ENCODE measurements around the gene CXCR5.
A peak's percentile ranks its signal among the peaks of the same experiment; 100 is the strongest.

CXCR5 gene

DNA sequence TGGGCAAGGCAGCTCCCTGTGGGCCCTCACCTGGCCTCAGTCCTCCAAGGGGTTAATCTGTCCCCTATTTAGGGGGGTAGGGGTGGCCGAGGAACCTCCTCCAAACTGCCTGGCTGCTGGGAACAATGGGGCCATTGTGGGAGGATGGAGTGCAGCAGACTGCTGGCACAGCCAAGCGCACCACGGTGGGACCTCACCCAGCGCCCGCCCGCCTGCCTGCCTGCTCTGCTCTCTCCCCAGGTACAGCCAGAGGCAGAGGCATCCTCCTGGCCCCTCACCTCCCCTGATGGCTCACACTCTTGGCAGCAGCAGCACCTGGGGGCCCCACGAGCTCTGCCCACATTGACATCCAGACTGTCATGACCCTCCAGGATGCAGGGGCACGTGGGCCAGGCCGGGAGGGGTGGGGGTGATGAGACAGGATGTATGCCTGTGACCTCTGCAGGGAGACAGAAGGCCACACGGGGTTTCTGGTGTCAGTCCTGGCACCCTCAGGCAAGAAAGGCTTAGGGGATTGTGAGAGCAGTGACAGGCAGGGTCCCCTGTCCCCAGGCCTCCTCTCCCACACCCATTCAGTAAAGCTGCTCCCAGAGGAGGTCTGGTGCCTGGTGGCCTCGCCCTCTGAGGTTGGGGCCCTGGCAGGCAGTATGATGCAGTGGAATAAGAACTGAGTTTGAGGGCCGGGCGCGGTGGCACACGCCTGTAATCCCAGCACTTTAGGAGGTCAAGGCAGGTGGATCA is 30.7 kb downstream of the CXCR5 start:
- peak; percentile 86 for DNase-seq

DNA sequence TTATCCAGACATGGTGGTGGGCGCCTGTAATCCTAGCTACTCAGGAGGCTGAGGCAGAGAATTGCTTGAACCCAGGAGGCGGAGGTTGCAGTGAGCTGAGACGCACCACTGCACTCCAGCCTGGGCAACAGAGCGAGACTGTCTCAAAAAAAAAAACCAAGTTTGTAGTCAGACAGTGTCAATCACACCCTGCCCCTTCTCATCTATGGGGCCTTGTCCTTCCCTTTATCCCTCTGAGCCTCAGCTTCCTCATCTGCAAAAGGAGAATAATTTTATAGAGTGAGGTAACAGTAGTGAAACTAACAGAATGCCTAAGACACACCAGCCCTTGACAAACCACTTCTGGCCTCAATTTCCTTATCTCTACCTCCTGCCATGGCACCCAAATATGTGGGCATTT is 31.3 kb downstream of the CXCR5 start:
- DNase-seq: no peak

DNA sequence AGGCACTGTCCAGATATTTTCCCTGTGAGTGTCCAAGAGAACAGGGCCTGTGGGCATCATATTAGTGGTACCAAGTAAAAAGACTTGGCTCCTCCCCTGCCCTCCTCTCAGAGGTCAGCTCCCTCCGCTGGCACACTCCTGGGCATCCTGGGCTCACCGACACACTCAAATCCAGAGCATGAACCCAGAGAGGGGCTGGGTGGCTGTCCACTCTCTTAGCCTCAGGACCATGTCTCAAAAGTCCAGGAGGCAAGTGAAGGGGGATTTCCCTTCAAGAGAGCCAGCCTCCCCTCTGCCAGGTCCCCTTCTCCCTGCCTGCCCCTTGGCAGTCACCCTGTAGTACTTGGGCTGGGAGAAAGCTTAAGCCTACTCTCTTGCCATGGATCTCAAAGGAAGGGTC is 31.7 kb downstream of the CXCR5 start:
- DNase-seq: no peak

DNA sequence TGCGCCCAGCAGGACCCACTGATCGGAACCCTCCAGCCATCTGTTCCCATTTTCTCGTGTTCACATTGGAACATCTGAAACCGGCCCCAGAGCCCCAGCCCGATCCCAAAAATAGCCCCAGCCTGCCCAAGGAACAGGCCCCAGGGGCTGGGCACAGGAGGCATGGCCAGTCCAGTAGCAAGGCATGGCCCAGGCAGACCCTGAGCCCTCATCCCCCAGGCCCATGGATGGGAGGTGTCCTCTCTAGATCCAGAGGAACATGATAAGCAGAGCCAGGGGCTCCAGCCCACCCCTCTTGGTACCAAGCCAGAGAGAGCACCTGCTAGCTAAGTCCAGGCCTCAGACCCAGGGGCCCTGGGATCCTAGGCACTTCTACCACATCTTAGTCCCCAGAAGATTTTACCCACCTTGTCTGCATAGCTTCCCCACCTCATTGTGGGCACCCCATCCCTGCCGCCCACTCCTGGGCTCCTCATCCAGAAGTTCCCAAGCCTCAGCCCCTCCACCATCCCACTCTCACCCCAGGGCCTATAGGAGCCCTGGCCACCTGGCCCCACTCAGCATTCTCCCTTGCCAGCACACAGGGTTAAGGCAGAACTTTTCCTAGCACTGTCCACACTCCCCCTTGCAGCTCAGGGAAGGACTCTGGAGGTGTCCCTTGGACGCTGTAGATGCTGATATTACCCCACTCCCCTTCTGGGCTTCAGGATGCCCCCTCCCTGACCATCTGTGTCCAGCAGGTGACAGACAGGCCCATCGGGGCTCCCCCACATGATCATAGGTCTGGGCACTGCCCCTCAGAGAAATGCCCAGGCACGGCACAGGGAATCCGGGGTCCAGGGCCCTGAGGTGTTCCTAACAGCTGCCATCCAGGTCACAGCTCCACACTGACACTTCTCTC is 32.5 kb downstream of the CXCR5 start:
- no peak for DNase-seq

DNA sequence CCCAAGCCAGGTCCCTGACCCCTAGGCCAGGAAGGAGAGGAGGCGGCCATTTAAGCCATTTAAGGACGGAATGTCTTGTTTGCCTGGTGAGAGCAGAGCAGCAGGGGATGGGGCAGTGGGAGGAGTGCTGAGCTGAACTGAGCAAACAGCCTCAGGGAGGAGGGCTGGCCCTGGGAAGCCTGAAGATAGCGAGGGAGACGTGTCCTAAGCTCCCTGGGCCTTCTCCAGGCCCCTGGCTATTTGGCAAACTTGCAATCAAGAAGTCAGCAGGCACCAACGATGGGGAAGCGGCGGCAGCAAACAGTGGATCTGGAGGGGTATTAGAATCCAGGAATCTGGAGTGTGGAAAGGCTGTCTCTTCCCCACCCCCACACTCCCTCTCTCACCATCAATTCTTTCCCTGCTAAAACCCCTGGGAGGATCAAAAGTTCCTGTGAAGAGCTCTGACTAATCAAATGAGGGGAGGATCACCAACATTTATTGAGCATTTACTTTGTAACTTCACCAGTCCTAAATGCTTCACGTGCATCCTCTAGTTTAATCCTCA is 33.2 kb downstream of the CXCR5 start:
- DNase-seq: no peak

GRCh38 chr11:118917481-118918127 is 33.9 kb downstream of the CXCR5 start:
- peak; percentile 73 for DNase-seq

GRCh38 chr11:118918128-118918685 is 34.5 kb downstream of the CXCR5 start:
- DNase-seq: peak; percentile 44

GRCh38 chr11:118918686-118919280 is 35.1 kb downstream of the CXCR5 start:
- no peak for DNase-seq

GRCh38 chr11:118921121-118921928 is 37.6 kb downstream of the CXCR5 start:
- no peak for DNase-seq

- no peak for DNase-seq
These were observed 38.4 kb downstream of the CXCR5 start for GRCh38 chr11:118921929-118922744.

DNA sequence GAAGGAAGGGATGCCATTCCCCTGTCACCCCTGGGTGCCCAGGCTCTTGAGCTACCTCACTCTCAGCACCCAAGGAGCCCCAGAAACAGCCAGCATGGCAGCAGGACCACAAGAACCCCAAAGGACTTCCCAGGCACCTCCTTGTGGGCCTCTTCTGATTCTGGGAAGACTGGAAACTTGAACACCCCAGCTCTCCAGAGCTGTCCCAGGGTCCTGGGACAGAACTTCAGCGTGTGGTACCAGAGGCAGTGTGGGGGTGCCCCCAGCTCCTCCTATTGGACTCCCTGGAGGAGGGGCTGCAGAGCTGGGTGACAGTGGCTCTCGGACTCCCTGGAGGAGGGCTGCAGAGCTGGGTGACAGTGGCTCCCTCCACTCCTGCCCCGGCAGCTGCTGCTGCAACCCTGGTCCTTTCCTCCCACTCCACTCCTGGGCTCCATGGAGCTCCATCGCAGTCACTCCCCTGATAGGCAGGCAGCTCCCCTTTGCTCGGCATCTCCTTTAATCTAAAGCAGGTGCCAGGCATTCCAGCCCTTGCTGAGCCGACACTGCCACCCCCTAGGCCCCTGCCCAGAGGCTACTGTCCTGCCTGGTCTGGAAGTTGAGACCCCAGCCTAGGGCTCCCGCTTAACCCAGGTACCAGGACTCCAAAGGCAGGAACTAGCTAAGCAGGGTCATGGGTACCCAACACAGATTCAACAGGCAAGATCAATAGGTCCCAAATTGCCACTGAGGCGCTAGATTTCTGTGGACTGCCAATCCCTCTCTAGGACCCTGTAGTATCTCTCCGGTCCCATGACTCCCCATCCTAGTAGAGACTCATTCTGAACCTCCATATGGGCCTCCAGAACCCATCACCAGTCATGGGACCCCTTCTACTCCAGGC is 39.3 kb downstream of the CXCR5 start:
- DNase-seq: no peak

DNA sequence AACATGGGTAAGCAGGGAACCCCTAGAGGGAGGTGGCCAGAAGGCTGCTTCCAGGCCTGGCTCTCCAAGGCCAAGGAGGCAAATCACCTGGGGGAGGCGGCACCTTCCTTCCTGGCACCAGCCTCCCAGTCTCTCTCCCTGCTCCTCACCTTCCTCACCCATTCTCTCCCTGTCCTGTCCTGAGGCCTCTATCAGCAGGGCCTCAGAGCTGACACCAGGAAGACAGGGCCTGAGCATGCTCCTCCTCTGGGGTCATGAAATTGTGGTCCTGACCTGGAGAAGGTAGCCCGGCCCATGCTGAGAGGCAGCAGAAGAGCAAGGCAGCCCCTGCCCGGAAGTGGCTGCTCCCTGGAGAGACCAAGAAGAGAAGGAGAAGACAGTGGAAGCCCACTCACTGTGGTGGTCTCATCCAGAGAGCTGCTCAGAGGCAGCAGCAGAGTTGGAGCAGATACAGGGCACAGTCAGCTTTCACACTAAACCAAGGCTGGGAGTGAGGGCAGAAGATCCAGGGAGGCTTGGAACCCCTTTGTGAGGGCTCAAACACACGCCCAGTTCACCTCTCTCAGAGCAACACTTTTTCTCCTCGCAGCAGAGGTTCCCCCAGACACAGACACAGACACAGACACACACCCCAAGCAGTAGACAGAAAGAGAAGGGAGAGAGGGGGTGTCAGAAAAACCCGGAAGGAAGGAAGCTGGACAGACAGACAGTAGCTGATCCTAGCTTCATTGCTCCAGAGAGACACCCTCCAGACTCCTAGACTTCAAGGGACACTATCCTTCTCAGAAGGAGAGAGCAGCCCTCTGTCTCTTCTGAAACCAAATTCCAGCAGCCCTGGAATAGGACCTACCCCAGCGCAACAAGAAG is 40.3 kb downstream of the CXCR5 start:
- DNase-seq: peak; percentile 59

DNA sequence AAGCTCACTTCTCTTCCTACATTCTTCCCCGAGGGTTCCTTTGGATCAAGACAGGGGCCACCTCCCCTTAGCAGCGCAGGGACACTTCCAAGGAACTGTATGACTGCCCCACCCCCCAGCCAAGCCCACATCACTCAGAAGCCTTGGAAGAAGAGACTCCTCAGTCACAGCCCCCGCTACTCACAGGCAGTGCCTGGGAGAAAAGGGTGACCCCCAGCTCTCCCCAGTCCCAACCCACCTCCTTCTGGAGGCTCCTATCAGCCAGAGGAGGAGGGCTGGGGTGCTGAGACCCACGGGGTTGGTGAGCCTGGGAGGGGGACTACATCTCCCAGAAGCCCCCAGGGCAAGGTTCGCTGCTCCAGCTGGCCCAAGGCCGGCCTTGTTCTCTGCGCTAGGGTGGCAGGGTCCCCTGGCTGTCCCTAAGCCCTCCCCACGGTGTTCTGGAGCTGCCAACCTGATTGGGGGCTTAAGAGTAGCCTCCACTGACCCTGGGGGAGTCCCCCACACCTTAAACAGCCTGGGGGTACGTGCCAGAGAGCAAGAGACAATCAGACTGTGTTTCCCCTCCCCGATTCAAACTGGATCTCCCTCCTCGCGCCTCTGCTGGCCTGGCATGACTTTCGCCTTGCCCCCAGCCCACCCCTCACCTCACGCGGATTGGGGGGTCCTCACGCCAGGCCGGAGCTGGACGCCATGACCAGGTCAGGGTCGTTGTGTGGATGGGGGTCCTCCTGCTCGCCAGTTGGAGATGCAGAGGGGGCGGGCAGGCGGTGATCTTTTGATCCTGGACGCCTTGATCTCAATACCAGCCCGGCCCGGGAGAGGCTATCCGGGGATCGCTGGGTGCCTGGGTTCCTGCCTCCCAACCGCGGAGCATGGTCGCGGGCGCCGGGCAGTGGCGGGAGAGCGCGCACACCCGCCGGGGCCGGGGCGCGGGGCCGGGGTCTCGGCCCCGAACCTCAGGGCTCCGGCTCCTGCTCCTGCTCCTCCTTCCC is 41.2 kb downstream of the CXCR5 start:
- DNase-seq: peak; percentile 46

DNA sequence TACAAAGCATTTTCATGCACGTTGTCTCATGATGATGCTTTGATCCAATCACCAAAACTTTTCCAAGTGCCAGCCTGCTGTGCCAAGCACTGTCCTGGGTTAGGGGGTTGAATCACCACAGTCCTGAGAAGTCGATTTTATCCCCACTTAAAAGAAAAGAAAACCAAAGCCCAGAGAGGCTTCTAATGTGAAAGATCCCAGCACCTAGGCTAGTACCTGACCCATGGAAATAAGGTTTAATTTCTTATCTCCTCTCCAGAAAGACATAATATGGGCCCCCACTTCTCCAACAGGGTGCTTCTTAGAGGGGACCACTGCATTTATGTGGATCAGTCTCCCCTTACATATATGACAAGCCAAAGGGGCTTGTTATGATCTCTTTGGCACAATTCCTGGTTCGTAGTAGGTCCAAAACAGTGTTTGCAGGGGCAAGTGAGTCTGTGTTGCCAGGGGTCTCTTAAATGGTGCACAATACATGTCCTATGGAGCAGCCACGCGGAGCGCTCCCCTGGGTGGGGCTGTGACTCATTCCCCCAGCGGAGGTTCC is 43.9 kb downstream of the CXCR5 start:
- no peak for DNase-seq

DNA sequence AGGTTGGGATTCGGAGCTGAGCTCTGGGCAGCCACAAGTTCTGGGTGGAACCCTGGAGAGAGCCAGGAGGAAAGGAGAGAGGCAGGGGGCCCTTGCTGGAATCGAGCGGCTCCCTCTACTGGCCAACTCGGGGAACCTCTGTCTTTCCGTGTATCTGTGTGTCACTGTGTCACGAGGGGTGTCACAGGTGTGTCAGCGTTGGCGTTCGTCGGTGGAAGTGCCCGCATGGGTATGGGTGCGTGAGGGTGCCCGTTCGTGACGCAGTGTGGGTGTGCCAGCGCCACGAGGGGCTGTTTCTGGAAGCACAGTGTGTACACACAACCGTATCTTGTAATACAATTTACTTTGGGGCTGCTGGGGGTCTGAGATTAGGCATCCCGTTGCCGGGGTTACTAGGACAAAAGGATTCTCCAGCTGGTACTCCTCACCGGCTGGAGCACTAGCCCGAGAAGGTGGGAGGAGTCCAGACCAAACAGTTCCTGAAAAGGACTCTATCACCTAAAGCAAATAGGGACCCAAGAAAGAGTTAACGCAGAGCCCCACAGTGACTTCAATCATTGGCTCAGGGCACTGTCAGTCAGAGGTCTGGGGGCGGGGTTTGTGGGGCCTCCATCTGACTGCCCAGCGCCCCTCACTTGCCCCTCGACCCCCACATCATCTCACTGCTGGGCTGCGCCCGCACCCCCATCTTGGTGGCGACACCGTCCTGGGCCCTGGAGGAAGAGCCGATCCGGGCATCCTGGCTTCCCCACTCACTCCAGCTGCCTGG is 44.6 kb downstream of the CXCR5 start:
- peak; percentile 98 for DNase-seq

- DNase-seq: no peak
These were observed 45.3 kb downstream of the CXCR5 start for GRCh38 chr11:118928870-118929500.
